ENCODE measurements around the gene PTPRT. TPM values are rescaled to one million over a fixed set of nuclear protein-coding genes. Genes with fewer than 3 reads are reported as not detected.
"Not testable (repeated sequence)": the region's sequence is repeated elsewhere in the genome, so short reads cannot be mapped to it uniquely, and the experiment has no call there.

PTPRT gene
- total RNA-seq, 1 donor from 2014 or later, result not detected

DNA sequence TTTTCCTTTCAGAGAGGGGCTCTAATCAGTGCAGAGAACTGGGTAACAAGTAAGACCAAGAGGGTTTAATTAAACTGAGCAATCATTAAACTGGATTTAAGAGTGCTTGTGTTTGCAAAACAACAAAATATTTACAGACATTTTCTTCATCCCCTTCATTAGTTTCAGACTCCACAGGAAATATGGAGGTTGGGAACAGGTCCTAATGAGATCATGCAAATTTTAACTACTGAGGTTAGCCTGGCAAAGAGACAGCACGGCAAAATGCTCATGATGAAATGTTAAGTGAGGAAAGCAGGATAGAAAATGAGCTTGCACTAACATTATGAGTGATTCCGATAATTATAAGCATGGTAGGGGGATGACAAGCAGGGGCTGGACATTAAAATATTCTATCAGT lies 268.9 kb downstream of the PTPRT start:
- DNase-seq (ENCODE audit: extremely low spot score in 2 of 2), result no peak
- Histone ChIP-seq H3K9me3 (no peaks in the 10 kb centered on the region), H3K4me1 (no peaks in the 10 kb centered on the region), H3K27me3 (no peaks in the 10 kb centered on the region), H3K27ac (no peak overlapping the region), H3K36me3 (no peaks in the 10 kb centered on the region), H3K4me3 (no peak overlapping the region)
- intact Hi-C loops (cut with DNase I), result no loop called here
- TF ChIP-seq, protein P1, sequence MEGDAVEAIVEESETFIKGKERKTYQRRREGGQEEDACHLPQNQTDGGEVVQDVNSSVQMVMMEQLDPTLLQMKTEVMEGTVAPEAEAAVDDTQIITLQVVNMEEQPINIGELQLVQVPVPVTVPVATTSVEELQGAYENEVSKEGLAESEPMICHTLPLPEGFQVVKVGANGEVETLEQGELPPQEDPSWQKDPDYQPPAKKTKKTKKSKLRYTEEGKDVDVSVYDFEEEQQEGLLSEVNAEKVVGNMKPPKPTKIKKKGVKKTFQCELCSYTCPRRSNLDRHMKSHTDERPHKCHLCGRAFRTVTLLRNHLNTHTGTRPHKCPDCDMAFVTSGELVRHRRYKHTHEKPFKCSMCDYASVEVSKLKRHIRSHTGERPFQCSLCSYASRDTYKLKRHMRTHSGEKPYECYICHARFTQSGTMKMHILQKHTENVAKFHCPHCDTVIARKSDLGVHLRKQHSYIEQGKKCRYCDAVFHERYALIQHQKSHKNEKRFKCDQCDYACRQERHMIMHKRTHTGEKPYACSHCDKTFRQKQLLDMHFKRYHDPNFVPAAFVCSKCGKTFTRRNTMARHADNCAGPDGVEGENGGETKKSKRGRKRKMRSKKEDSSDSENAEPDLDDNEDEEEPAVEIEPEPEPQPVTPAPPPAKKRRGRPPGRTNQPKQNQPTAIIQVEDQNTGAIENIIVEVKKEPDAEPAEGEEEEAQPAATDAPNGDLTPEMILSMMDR (IDR thresholded peaks at IDR 0.05), result no peak
- no peak for TF ChIP-seq POLR2AphosphoS5 (IDR thresholded peaks at IDR 0.05; ENCODE audit: insufficient read depth in 1 of 2, low read depth in 1 of 2)
- TF ChIP-seq POLR2A (IDR thresholded peaks at IDR 0.05), result no peak

- Histone ChIP-seq H3K27me3 (no peaks in the 10 kb centered on the region), H3K27ac (no peak overlapping the region), H3K9me3 (no peaks in the 10 kb centered on the region), H3K36me3 (no peaks in the 10 kb centered on the region), H3K4me3 (no peak overlapping the region), H3K4me1 (no peaks in the 10 kb centered on the region)
- intact Hi-C loops (cut with DNase I), result no loop called here
- peak in 1 of 2 donors; percentile 11 for DNase-seq (ENCODE audit: extremely low spot score in 2 of 2)
- TF ChIP-seq POLR2A (IDR thresholded peaks at IDR 0.05) (no peak), POLR2AphosphoS5 (IDR thresholded peaks at IDR 0.05; ENCODE audit: insufficient read depth in 1 of 2, low read depth in 1 of 2) (no peak)
- TF ChIP-seq, protein P1 (IDR thresholded peaks at IDR 0.05), result no peak
Measured at GRCh38 chr20:42919316-42919715, 270.4 kb downstream of the PTPRT start.

GRCh38 chr20:42915081-42915480 lies 274.6 kb downstream of the PTPRT start:
- Histone ChIP-seq H3K27me3 (no peaks in the 10 kb centered on the region), H3K4me1 (no peaks in the 10 kb centered on the region), H3K36me3 (no peaks in the 10 kb centered on the region), H3K9me3 (no peaks in the 10 kb centered on the region), H3K27ac (no peak overlapping the region), H3K4me3 (no peak overlapping the region)
- intact Hi-C loops (cut with DNase I), result no loop called here
- DNase-seq (ENCODE audit: extremely low spot score in 2 of 2), result no peak
- TF ChIP-seq POLR2AphosphoS5 (IDR thresholded peaks at IDR 0.05; ENCODE audit: insufficient read depth in 1 of 2, low read depth in 1 of 2) (no peak), POLR2A (IDR thresholded peaks at IDR 0.05) (no peak)

DNA sequence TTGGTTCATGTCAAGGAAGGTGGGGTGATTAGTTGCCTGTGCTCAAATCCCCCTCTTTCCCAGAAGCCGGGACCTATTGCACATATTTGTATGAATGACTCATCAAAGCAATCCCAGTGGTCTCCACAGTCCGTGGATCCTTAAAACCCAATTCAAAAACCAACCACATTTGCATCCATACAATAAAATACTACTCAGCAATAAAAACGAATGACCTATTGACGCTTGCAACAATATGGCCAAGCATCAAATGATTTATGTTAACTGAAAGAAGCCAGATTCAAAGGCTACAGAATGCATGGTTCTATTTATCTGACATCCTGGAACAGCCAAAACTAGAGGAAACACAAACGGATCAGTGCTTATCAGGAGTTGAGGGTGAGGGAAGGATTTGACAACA lies 275.4 kb downstream of the PTPRT start:
- Histone ChIP-seq H3K4me1 (no peaks in the 10 kb centered on the region), H3K27ac (no peak overlapping the region), H3K9me3 (no peaks in the 10 kb centered on the region), H3K36me3 (no peaks in the 10 kb centered on the region), H3K4me3 (no peak overlapping the region), H3K27me3 (no peaks in the 10 kb centered on the region)
- TF ChIP-seq, protein P1 (IDR thresholded peaks at IDR 0.05), result no peak
- no peak for TF ChIP-seq POLR2A (IDR thresholded peaks at IDR 0.05)
- no peak for TF ChIP-seq POLR2AphosphoS5 (IDR thresholded peaks at IDR 0.05; ENCODE audit: insufficient read depth in 1 of 2, low read depth in 1 of 2)
- DNase-seq (ENCODE audit: extremely low spot score in 2 of 2), result no peak
- intact Hi-C loops (cut with DNase I), result no loop called here

DNA sequence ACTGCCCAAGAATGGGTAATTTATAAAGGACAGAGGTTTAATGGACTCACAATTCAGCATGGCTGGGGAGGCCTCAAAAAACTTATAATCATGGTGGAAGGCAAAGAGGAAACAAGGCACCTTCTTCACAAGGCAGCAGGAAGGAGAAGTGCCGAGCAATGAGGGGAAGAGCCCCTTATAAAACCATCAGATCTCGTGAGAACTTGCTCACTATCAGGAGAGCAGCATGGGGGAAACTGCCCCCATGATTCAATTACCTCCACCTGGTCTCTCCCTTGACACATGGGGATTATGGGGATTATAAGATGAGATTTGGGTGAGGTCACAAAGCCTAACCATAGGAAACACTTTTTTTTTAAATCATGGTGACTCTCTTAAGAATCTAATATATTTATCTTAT lies 278.9 kb downstream of the PTPRT start:
- H3K36me3 ChIP-seq; intact Hi-C loops (cut with DNase I): not testable (repeated sequence)

DNA sequence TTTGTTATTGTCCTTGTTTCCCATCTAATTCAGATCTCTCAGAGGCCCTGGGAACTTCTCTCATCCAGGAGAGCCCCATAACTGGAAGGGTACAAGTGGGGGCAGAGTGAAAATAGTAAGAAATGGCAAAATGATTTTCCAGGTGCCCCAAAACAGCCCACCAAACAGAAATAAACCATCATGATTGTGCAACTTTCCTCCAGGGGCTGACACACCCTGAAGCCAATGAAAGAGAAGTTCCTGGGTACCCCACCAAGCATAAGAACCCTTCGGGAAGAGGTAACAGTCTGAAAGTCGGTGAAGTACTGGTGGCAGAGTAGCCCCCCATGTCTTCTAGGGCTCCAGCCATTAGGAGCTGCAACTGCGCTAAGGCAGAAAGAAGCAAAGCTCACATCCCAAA lies 282.0 kb downstream of the PTPRT start:
- DNase-seq (ENCODE audit: extremely low spot score in 2 of 2), result no peak
- Histone ChIP-seq H3K27me3 (no peaks in the 10 kb centered on the region), H3K36me3 (no peaks in the 10 kb centered on the region), H3K4me3 (no peak overlapping the region), H3K27ac (no peak overlapping the region), H3K9me3 (no peaks in the 10 kb centered on the region), H3K4me1 (no peaks in the 10 kb centered on the region)
- TF ChIP-seq POLR2AphosphoS5 (IDR thresholded peaks at IDR 0.05; ENCODE audit: insufficient read depth in 1 of 2, low read depth in 1 of 2), result no peak
- no peak for TF ChIP-seq POLR2A (IDR thresholded peaks at IDR 0.05)
- TF ChIP-seq, protein P1 (IDR thresholded peaks at IDR 0.05), result no peak
- intact Hi-C loops (cut with DNase I), result no loop called here

More for the DNA sequence above, 278.9 kb downstream of the PTPRT start:
- H3K4me3 ChIP-seq; H3K27me3 ChIP-seq; DNase-seq (ENCODE audit: extremely low spot score in 2 of 2); H3K4me1 ChIP-seq; H3K9me3 ChIP-seq; H3K27ac ChIP-seq: not testable (repeated sequence)
